ENCODE data around the gene ATXN10. TPM values are rescaled to one million over a fixed set of nuclear protein-coding genes. Genes with fewer than 3 reads are reported as not detected.

Gene ATXN10
- total and polyA plus RNA-seq, 2 of the 13 experiments (the other 11 are each of a cell fraction or from before 2014, with no cell fraction given): 60.1 to 194 TPM

DNA sequence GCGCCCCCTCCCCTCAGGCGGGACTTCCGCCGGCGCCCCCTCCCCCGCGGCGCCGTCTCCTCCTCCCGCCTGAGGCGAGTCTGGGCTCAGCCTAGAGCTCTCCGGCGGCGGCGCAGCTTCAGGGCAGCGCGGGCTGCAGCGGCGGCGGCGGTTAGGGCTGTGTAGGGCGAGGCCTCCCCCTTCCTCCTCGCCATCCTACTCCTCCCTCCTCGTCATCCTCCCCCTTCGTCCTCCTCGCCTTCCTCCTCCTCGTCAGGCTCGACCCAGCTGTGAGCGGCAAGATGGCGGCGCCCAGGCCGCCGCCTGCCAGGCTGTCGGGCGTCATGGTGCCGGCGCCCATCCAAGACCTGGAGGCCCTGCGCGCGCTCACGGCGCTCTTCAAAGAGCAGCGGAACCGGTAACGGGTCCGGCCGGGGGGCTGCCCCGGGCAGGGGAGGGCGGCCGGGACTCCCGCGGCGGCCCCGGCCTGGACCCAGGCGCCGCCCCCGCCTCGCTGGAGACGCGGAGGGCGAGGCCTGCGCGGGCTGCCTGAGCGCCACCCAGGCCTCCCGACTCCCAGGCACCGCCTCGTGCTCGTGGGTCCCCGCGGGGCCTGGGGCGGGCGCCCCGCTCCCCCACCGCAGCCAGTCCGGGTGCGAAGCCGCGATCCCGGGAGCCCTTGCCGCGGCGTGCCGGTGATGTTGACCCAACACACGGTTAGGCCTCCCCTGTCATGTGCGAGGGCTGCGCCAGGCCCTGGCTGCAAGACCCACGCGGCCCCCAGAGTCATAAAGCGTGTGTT lies at the start of gene ATXN10 (continued):
- TF ChIP-seq, protein P1, sequence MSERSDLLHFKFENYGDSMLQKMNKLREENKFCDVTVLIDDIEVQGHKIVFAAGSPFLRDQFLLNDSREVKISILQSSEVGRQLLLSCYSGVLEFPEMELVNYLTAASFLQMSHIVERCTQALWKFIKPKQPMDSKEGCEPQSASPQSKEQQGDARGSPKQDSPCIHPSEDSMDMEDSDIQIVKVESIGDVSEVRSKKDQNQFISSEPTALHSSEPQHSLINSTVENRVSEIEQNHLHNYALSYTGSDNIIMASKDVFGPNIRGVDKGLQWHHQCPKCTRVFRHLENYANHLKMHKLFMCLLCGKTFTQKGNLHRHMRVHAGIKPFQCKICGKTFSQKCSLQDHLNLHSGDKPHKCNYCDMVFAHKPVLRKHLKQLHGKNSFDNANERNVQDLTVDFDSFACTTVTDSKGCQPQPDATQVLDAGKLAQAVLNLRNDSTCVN (CRISPR knock-in tag; IDR thresholded peaks at IDR 0.05; ENCODE audit: borderline replicate concordance): no peak; the same call in 1 of the 2 replicates
- TF ChIP-seq ZNF33A (CRISPR knock-in tag; IDR thresholded peaks at IDR 0.05; ENCODE audit: borderline replicate concordance) (no peak), ZBTB7A (CRISPR knock-in tag; IDR thresholded peaks at IDR 0.05) (peak; percentile 83; the same call in 1 of the 2 replicates), NONO (IDR thresholded peaks at IDR 0.05) (no peak), NONO (CRISPR knock-in tag; conservative IDR thresholded peaks at IDR 0.05) (peak; percentile 70; the same call in 1 of the 2 replicates), ZNF773 (CRISPR knock-in tag; IDR thresholded peaks at IDR 0.05; ENCODE audit: borderline replicate concordance) (no peak), HNRNPUL1 (IDR thresholded peaks at IDR 0.05; ENCODE audit: low read depth, low read length) (no peak), SP2 (CRISPR knock-in tag; IDR thresholded peaks at IDR 0.05) (peak; percentile 83), ZNF30 (CRISPR knock-in tag; IDR thresholded peaks at IDR 0.05) (0 out of 2 replicates have a peak, but pooled peaks have one; percentile 47), CREM (IDR thresholded peaks at IDR 0.05) (no peak), CREM (CRISPR knock-in tag; IDR thresholded peaks at IDR 0.05) (no peak), ZFP36L1 (CRISPR knock-in tag; IDR thresholded peaks at IDR 0.05) (no peak; the same call in 1 of the 2 replicates), RCOR2 (CRISPR knock-in tag; IDR thresholded peaks at IDR 0.05) (no peak), NR2C2 (CRISPR knock-in tag; IDR thresholded peaks at IDR 0.05; ENCODE audit: borderline replicate concordance) (no peak; the same call in 1 of the 2 replicates), ZSCAN22 (CRISPR knock-in tag; IDR thresholded peaks at IDR 0.05) (no peak), ZNF670 (CRISPR knock-in tag; IDR thresholded peaks at IDR 0.05; ENCODE audit: borderline replicate concordance) (no peak), MBNL3 (CRISPR knock-in tag; conservative IDR thresholded peaks at IDR 0.05) (no peak), ZMYM2 (CRISPR knock-in tag; IDR thresholded peaks at IDR 0.05) (no peak), KDM5B (CRISPR knock-in tag; IDR thresholded peaks at IDR 0.05; ENCODE audit: borderline replicate concordance) (peak; percentile 66; the same call in 1 of the 2 replicates), TOE1 (CRISPR knock-in tag; IDR thresholded peaks at IDR 0.05) (no peak), NR2F2 (IDR thresholded peaks at IDR 0.05; ENCODE audit: borderline replicate concordance, low read depth) (no peak), NFYC (CRISPR knock-in tag; IDR thresholded peaks at IDR 0.05) (no peak)
- TF ChIP-seq, protein P2, sequence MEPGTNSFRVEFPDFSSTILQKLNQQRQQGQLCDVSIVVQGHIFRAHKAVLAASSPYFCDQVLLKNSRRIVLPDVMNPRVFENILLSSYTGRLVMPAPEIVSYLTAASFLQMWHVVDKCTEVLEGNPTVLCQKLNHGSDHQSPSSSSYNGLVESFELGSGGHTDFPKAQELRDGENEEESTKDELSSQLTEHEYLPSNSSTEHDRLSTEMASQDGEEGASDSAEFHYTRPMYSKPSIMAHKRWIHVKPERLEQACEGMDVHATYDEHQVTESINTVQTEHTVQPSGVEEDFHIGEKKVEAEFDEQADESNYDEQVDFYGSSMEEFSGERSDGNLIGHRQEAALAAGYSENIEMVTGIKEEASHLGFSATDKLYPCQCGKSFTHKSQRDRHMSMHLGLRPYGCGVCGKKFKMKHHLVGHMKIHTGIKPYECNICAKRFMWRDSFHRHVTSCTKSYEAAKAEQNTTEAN (CRISPR knock-in tag; conservative IDR thresholded peaks at IDR 0.05): no peak
- TF ChIP-seq, protein P3, sequence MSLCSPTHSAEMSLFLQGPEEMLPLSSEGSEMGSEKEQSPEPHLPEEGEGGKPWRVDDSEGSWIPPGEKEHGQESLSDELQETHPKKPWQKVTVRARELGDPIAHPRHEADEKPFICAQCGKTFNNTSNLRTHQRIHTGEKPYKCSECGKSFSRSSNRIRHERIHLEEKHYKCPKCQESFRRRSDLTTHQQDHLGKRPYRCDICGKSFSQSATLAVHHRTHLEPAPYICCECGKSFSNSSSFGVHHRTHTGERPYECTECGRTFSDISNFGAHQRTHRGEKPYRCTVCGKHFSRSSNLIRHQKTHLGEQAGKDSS (CRISPR knock-in tag; IDR thresholded peaks at IDR 0.05; ENCODE audit: borderline replicate concordance, low read depth): peak; percentile 36; the same call in 1 of the 2 replicates
- TF ChIP-seq, protein P4, sequence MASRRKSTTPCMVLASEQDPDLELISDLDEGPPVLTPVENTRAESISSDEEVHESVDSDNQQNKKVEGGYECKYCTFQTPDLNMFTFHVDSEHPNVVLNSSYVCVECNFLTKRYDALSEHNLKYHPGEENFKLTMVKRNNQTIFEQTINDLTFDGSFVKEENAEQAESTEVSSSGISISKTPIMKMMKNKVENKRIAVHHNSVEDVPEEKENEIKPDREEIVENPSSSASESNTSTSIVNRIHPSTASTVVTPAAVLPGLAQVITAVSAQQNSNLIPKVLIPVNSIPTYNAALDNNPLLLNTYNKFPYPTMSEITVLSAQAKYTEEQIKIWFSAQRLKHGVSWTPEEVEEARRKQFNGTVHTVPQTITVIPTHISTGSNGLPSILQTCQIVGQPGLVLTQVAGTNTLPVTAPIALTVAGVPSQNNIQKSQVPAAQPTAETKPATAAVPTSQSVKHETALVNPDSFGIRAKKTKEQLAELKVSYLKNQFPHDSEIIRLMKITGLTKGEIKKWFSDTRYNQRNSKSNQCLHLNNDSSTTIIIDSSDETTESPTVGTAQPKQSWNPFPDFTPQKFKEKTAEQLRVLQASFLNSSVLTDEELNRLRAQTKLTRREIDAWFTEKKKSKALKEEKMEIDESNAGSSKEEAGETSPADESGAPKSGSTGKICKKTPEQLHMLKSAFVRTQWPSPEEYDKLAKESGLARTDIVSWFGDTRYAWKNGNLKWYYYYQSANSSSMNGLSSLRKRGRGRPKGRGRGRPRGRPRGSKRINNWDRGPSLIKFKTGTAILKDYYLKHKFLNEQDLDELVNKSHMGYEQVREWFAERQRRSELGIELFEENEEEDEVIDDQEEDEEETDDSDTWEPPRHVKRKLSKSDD (CRISPR knock-in tag; IDR thresholded peaks at IDR 0.05; ENCODE audit: low read depth): no peak; the same call in 1 of the 2 replicates

Data from HepG2 (cell line).